H4 (cell line): ENCODE measurements around the gene HHIPL1. TPM values are rescaled to one million over a fixed set of nuclear protein-coding genes. Genes with fewer than 3 reads are reported as not detected.

Experiments
- DNase-seq: peaks from one replicate; pipeline ENCODE4 v3.0.0-alpha.2; 2015; ENCODE audit warnings: low spot score
- total RNA-seq: library from RNA; depleted of rRNA; stranded (reverse); fragments of >200 nt; shearing (Covaris generic); gene quantifications from 2 replicates; pipeline ENCODE4 v1.2.3, GENCODE V29; 2014

The HHIPL1 gene
- total RNA-seq, 1 experiment from 2014 or later: 0.02 TPM

DNA sequence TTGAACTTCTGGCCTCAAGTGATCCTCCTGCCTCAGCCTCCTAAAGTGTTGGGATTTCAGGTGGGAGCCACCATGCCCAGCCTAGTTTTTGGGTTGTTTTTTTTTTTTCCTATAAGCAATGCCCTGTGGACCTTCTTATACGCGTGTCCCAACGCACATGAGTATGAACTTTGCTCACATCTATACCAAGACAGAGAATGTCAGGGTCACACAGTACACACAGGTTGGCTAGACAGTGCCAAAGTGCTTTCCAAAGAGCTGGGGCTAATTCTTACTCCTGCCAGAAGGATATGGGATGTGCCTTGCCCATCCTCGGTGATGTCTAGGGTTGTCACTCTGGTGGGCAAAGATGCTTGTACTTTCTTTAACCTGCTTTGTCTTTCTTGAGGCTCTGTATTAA is 33.3 kb upstream of the HHIPL1 start:
- no peak for DNase-seq

DNA sequence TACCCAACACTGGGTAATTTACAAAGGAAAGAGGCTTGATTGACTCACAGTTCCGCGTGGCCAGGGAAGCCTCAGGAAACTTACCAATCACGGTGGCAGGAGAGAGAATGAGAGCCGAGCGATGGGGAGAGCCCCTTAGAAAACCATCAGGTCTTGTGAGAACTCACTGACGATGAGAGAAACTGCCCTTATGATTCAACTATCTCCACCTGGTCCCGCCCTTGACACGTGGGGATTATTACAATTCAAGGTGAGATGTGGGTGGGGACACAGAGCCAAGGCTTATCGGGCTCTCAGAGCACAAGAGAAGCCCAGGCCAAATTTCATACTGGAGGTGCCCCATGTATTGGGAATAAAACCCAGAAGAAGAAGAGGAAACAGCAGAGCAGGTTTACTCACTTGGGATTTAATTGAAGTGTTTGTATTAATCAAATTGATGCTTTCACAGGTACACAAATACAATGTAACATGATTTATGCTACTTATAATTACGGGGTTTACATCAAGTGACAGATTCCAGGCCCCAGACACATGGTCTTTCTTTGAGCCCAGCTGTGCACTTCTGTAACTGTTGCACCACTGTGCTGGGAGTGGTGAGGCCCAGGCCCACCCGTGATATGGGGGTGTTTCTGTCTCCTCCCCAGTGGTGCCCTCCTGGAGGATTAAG is 32.7 kb upstream of the HHIPL1 start:
- DNase-seq: no peak

DNA sequence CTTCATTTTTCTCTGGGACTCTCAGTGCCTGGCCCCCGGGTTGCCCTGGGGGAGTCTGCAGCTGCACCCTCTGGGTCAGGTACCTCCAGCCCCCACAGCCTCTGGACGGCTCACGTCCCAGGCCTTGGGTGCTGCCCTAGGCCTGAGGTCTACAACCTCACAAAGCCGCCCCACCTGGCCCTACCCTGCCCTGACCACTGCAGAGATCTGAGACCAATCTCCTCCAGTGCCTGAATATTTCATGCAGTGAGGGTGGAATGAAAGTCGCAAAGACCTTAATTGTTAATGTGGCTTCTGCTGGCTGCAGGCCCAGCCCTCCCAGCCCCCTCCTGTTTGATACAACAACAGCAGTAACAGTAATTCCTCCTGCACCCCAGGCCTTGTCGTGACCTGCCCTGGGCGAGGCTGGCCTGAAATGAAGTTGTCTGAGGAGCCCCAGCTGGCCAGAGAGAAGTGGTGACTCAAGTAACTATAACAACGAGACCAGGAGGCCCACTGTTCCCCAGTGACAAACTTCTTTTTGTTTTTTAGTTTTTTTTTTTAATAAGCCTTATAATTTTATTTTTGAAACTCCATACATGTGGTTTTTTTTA is 32.1 kb upstream of the HHIPL1 start:
- DNase-seq: peak; percentile 56

DNA sequence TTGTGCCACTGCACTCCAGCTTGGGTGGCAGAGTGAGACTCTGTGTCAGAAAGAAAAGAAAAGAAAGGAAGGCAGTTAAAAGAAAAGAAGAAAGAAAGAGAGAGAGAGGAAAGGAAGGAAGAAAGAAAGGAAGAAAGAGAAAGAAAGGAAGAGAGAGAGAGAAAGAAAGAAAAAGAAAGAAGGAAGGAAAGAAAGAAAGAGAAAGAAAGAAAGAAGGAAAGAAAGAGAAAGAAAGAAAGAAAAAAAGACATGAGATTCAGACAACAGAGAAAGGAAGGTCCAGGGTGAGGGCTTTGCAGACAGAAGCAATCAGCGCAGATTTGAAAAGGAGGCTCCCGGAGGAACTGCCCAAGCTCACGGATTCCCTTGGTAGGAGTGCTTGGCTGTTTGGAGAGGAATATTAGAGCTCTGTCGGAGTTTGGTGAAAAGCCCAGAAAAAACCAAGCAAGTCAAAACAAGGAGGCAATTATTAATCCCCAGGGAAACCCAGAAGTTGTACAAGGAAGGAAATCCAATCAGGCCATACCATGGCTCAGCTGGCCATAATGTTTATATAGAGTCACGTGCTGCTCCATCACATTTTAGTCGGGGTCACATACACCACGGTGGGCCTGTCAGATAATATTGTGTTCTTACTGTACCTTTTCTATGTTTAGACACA is 29.3 kb upstream of the HHIPL1 start:
- no peak for DNase-seq

DNA sequence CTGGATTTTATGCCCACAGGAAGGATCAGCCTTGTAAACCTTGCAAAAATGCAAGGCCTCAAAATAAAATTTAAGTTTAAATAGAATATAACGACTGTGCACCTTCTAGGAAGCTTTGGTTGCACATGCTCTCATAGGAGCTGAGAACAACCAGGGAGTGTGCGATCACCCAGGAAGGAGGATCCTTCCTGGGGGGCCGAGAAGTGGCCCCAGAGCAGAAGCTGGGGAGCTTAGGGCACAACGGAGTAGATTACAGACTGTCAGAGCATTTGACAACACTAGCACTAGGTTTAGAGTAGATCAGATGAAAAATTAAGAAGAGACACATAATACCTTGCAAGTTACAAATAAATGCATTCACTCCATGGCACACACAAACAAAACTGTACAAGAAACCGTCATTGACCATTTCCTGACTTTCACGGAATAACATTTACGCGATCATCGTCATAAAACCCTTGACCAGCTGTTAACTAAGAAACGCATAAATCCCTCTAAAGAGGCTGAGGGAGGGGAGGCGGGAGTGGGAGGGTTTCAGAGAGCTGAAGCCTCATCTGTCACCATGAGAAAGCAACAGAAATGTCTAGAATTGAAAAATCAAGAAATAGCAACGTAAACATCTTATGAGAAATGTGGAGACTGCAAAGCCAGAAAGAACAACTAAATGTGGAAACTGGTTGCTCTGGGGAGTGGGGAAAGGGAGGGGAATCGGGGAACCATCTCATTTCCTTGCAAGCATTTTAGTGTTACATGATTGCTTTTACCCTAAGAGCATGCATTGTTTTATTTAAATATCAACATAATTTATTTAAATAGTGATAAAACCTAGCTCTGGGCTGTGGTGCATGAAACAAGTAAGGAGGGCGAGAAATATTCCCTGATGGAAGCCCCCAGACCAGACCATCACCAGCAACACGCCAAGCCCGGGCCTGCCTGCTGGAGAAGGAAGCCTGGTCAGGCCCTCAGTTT is 27.8 kb upstream of the HHIPL1 start:
- DNase-seq: no peak

DNA sequence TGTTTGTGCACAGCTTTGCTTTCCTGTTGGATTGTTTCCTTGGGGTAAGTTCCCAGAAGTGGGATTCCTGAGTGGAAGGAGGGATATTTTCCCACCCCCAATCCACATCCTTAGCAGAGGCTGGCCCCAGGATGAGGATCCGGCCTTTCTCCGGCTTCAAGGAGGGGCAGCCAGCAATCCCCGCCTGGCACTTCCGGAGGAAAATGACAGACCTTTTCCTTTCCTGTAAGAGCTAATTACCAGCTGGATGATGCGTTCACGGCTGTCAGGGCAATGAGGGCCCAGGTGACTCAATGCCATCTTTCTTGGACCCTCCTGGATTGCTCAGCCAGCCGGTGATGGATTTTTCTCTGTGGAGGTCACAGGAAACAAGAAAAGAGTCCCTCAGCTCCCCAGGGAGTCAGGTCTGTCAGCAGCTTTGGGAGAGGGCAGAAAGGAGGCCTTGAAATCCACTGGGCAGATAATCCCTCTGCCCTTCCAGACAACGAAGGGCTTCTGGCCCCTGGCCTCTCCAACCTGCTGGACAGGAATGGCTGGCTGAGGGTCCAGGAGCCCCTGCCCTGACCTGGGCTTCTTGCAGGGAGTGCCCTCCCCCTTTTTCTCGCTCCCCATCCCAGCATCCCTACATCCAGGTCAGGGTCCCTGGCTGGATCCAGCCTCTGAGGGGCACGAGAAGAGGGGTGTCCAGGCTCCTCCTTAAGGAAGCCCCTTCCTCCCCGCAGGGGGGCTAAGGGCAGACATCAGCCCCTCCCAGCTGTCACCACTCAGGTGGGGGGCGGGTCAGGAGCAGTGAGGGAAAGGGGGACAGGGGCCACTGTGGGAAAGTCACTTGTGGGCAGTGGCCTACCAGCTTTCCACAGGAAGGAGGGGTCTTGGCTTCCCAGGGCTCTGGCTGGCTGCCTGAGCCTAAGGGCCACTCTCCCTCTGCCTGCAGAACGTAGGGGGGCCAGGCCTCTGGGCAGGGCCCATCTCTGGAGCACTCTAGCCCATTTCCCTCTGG is 24.8 kb upstream of the HHIPL1 start:
- DNase-seq: peak; percentile 30

DNA sequence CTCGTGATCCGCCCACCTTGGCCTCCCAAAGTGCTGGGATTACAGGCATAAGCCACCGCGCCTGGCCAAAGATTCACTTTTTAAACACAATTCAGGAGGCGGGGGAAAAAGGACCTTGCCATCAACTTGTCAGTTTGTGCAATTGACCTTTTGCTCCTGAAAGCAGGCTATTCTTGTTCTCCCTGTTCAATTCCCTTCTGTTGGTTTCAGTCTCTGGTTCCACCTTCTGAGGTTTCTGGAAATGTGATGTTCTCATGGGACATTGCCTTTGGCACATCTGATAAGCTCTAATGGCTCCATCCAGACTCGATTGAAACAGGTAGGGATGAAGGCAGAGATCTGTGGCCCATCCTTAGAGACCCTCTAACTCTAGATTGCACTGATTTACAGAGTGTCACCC is 23.0 kb upstream of the HHIPL1 start:
- DNase-seq: no peak

DNA sequence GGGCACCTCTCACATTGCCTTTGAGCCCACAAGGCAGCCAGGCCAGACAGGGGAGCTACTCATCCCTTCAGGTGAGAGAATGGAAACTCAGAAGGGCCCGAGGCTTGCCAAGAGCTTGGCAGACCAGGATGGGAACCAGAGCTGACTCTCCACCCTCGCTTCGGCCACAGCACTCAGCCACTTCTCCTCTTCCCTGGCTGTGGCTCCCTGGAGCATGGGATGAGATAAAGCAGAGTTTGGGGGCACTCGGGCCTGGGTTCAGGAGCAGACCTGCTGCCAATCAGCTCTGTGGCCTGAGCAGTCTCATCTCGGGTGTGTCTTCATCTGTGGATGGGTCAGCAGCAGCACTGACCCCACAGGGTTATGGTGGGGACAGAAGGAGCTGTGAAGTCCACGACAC is 20.9 kb upstream of the HHIPL1 start:
- no peak for DNase-seq

DNA sequence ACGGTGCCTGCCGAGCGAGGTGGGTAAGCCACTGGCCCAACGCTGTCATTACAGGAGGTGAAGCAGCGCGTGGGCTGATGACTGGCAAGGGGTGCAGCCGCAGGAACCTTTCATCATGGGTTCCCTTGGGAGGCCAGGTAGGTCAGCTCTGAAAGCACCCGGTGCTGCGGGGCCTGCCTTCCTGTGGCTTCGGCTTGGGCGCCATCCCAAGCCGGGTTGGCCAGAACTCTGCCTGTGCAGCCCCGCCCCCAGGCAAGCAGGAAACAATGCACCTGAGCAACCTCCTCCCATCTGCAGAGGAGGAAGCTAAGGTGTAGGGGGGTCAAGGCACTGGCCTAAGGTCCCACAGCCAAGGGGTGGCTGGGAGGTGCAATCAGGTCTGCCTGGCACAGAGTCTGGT is 20.0 kb upstream of the HHIPL1 start:
- DNase-seq: no peak

DNA sequence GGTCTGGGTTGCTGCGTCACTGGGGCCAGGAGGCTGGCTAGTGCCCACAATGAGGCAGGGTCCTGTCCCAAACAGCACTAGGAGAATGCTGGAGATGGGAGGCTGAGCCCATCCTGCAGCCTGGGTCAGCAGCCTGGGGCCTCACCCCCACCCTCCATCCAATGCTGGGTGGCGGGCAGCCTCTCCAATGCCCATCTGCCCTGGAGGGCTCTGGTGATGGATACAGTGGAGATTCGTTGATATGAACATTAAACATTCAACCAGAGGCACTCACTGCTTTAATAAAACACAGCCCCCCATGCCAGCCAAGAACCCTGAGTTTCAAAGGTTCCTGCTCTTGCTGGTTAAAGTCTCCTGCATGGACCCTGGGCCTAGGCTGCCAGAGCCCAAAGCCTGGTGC is 19.5 kb upstream of the HHIPL1 start:
- DNase-seq: no peak

DNA sequence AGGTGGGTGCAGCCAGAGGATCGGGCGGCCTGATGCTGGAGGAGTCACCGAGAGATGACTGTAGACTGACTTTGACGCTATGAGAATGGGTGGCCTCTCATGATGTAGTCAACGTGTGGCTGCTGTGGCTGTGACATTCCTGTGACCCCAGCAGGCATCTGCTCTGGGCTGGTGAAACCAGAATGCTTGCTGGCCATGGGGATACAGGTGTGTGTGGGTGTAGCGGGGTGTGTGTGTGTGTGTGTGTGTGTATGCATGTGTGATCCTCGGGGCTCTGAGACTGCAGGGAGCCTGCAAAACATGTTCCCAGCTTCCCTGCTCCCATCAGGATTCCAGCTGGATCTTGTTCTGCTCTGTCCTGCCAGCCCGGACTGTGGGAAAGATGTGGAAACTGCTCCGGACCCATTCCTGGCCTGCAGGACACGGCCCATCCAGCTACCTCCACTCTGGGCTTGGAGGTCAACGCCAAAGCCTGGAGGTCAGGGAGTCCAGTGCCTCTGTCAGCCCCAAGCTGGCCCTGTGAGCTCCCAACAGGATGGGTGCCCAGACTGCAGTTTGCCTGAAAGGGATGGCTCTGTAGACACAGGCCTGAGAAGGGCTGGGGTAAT is 18.8 kb upstream of the HHIPL1 start:
- DNase-seq: no peak

DNA sequence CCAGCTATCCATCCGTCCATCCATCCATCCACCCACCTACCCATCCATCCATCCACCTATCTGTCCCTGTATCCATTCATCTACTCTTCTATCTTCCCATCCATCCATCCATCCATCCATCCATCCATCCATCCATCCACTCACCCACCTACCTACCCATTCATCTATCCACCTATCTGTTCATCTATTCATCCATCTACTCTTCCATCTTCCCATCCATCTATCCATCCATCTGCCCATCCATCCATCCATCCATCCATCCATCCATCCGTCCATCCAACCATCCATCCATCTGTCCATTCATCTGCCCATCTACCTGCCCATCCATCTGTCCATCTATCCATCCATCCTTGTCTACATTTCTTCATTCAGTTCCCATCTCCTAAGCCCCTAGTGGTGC is 17.8 kb upstream of the HHIPL1 start:
- DNase-seq: no peak

DNA sequence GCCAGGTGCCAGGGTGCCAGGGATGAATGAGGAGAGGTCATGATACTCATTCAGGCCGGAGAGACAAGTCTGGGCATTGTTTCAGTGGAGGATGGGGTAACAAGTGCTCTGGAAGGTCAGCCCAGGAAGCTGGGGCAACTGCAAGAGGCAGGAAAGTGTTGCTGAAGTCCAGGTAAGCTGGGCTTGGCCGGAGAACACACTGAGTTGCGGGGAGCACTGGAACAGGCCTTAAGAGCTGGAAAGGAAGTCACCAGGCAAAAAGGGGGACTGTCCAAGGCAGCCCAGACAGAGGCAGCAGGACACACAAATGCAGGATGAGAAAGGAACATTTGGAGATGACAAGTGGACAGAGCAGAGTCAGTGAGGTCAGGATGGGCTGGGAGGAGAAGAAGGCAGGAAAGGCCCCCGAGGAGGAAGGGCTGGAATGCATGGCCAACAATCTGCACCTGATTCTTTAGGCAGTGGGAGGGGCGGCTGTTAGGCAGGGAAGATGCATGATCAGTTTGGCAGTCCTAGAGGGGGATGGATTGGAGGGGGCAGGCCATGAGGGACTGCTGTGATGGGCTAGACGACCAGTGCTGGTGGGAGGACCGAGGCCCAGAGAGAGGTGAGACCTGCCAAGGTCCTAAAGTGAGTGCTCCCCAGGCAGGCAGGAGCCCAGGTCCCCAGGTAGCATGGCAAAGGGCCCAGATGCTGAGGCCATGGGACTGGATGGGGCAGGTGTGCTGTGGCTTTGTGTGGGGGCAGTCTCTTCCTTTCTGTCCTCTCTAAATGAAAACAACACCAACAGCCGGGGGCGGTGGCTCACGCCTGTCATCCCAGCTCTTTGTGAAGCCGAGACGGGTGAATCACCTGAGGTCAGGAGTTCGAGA is 17.2 kb upstream of the HHIPL1 start:
- no peak for DNase-seq

DNA sequence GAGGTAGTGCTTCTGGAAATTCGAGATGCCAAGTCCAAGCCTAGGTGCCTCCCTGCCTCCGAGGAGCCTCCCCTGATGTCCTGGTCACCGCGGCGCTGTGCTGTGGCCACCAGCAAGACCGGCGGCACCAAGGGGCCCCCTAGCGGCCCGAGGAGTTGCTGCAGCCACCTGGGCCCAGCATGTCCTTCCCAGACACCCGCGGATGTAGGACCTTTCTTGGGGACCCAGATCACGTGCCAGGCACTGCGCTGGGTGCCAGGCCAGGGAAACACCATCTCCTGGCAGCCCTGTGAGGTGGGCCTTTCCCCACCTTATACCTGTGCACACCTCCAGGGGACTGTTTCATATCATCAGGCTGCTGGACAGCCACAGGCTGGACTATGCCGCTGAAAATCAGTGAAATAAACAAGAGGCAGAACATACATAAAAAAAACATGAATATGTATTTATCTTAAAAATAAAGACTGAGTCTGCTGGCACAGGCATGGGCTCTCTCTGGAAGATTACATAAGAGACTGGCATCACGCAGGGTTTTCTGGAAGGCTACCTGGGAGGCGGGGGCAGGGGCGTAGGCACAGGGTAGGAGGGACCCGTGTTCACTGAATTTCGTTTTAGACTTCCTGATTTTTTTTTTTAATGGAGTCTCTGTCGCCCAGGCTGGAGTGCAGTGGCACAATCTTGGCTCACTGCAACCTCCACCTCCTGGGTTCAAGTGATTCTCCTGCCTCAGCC is 15.9 kb upstream of the HHIPL1 start:
- peak; percentile 63 for DNase-seq

DNA sequence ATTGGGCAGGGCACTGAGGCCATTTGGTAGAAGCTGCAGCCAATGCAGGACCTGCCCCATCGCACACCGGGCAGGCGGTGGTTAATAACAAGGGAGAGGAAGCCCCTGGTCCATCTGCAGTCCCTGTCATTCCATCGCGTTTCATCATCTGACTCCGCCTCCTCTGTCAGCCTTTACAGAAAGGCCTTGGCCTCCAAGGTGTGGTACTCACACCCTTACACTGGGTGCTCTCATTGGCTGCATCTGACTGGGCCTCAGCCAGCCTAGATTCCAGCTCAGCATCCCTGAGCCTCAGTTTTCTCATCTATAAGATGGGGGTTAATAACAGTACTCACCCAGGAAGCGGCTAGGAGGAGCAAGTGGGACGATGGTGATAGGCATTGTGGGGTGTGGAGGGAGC is 14.7 kb upstream of the HHIPL1 start:
- DNase-seq: no peak

DNA sequence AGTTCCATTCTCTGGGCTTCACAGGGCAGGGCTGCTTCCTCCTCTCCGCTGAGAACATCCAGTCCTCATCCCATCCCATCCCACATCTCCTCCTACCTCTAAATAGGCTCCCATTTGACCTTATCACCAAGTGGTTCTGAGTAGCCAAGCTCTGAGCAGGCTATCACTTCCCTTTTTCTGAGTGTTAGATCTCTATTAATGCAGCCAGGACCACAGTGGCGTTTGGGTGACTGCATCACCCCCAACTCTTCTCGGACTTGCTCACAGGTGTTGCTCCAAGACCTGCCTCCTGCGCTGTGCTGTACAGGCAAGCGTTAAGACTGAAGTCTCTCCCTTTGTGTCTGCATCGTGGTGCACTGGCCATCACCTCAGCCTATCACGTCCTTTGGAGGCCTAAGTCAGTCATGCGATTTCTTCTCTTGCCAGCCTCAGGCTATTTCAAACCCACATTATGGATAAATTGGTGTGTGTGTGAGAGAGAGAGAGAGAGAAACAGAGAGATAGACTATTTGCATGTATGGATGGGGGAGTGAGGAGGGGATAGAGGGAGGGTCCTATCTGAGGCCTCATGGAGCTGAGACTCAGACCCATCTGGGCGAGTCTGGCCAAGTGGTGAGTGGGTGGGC is 12.4 kb upstream of the HHIPL1 start:
- DNase-seq: no peak

DNA sequence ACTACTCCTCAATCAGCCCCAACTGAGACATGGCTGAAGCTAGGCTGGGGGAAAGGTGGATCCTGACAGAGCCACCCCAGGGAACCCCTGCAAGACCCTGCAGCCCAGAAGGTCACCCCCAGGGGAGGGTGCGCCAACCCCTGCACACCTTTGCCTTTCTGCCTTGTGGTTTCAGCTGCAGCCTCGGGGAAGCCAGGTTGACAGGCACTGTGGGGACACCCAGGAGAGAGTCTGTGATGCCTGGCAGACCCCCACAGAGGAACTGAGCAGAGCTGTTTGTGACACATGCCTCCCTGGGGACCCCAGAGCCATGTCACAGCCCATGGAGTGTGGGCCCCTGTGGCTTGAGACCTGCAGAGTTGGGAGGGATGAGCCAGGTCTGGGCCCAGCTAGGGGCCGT is 11.8 kb upstream of the HHIPL1 start:
- DNase-seq: no peak

DNA sequence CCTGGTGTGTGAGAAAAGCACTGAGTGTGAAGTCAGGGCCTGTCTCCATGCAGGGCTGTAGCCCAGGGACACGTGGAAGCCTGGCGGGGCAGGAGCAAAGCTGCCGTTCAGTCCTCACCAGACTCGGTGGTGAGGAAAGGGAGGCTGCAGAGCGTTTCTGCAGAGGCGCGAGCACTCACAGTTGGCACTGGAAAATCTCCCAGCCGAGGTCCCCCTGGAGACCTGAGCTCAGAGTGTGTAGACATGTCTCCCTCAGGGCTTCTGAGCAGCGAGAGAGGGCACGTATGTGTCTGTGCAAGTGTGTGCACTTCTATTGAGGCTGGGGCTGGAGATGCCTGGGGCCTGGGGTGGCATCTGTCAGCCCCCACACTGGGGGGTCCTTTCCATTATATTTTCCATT is 11.0 kb upstream of the HHIPL1 start:
- no peak for DNase-seq
